PC-3 (cell line): ENCODE data around the gene CHST3. TPM values are rescaled to one million over a fixed set of nuclear protein-coding genes. Genes with fewer than 3 reads are reported as not detected.
"Not testable (repeated sequence)": the region's sequence is repeated elsewhere in the genome, so short reads cannot be mapped to it uniquely, and the experiment has no call there.

ENCODE experiments used
- ATAC-seq: fragments of 200-7000 bp; cut with Tn5 transposase; 2 replicates; pipeline ENCODE4 v1.9.1; 2020; ENCODE audit warnings: mild to moderate bottlenecking, moderate library complexity
- BruUV-seq: library from RNA; stranded (reverse); fragments of 400-500 nt; replicated peaks from 2 replicates; lab custom pipeline; 2021; lab: Mats Ljungman, UMichigan
- CTCF ChIA-PET: fragments of 300-600 bp; sonication (Branson Sonifier 250); formaldehyde crosslinking; loops from one replicate; lab custom pipeline; 2022; ENCODE audit warnings: antibody characterized with exemption; lab: Charles Lee
- POLR2A ChIA-PET: fragments of 300-600 bp; sonication (Branson Sonifier 250); formaldehyde crosslinking; loops from one replicate; lab custom pipeline; 2022; ENCODE audit warnings: antibody characterized with exemption; ENCODE audit not compliant: unreplicated experiment; lab: Charles Lee
- DNase-seq: peaks from one replicate; pipeline ENCODE4 v3.0.0-alpha.2; 2015
- H2AFZ ChIP-seq: fragments of 300-600 bp; sonication (generic); 2 replicates; pipeline ENCODE4 v1.6.0; 2016; ENCODE audit warnings: antibody characterized with exemption, low read length
- H3F3A ChIP-seq: fragments of 300-600 bp; sonication (generic); one replicate; pipeline ENCODE4 v1.6.0; 2017; ENCODE audit warnings: antibody characterized with exemption, low read length, control low read depth, mild to moderate bottlenecking; ENCODE audit not compliant: unreplicated experiment
- H3K27ac ChIP-seq: fragments of 300-600 bp; sonication (generic); 2 replicates; pipeline ENCODE4 v1.5.1; 2016; ENCODE audit warnings: mild to moderate bottlenecking, low read length
- H3K27me3 ChIP-seq: fragments of 300-600 bp; sonication (generic); 2 replicates; pipeline ENCODE4 v1.6.1; 2016; ENCODE audit warnings: low read length, mixed read lengths
- H3K36me3 ChIP-seq: fragments of 300-600 bp; sonication (generic); 2 replicates; pipeline ENCODE4 v1.6.1; 2016; ENCODE audit warnings: low read depth, mixed run types, low read length, mixed read lengths
- H3K4me1 ChIP-seq: fragments of 300-600 bp; sonication (generic); 2 replicates; pipeline ENCODE4 v1.5.1; 2016; ENCODE audit warnings: low read length; ENCODE audit not compliant: insufficient read depth
- H3K4me2 ChIP-seq: fragments of 300-600 bp; sonication (generic); 2 replicates; pipeline ENCODE4 v1.6.0; 2016; ENCODE audit warnings: low read length
- H3K4me3 ChIP-seq: fragments of 300-600 bp; sonication (generic); 2 replicates; pipeline ENCODE4 v1.5.1; 2016; ENCODE audit warnings: mild to moderate bottlenecking, low read length, mixed read lengths
- H3K79me2 ChIP-seq: fragments of 300-600 bp; sonication (generic); 2 replicates; pipeline ENCODE4 v1.6.1; 2017; ENCODE audit warnings: low read length, mixed read lengths
- H3K9ac ChIP-seq: fragments of 300-600 bp; sonication (generic); 2 replicates; pipeline ENCODE4 v1.6.0; 2016; ENCODE audit warnings: mild to moderate bottlenecking, low read length
- H3K9me2 ChIP-seq: fragments of 300-600 bp; sonication (generic); replicated peaks from 2 replicates; pipeline ENCODE4 v1.6.1; 2016; ENCODE audit warnings: mixed run types, low read length, mixed read lengths
- H3K9me3 ChIP-seq: fragments of 300-600 bp; sonication (generic); 2 replicates; pipeline ENCODE4 v1.6.1; 2016; ENCODE audit warnings: low read length, mixed read lengths
- H4K20me1 ChIP-seq: fragments of 300-600 bp; sonication (generic); 2 replicates; pipeline ENCODE4 v1.6.1; 2016; ENCODE audit warnings: low read length, mixed read lengths
- CTCF ChIP-seq: fragments of 300-600 bp; sonication (generic); conservative IDR thresholded peaks from 2 replicates; pipeline ENCODE4 v1.5.1; 2017; ENCODE audit warnings: antibody characterized with exemption, low read depth, mild to moderate bottlenecking, low read length
- EZH2 ChIP-seq: fragments of 300-600 bp; sonication (generic); IDR thresholded peaks from one replicate; pipeline ENCODE4 v1.6.1; 2017; ENCODE audit warnings: antibody characterized with exemption, mild to moderate bottlenecking, low read length; ENCODE audit not compliant: unreplicated experiment
- EZH2phosphoT487 ChIP-seq: fragments of 300-600 bp; sonication (generic); IDR thresholded peaks from 2 replicates; pipeline ENCODE4 v1.6.1; 2018; ENCODE audit warnings: mild to moderate bottlenecking, antibody characterized with exemption, low read length, borderline replicate concordance
- intact Hi-C: fragments of 100-400 bp; cut with micrococcal nuclease; formaldehyde crosslinking; loops from 2 replicates; pipeline ENCODE4 v1.9.0; 2023
- total RNA-seq: library from RNA; depleted of rRNA; stranded (reverse); fragments of >200 nt; gene quantifications from 2 replicates; pipeline ENCODE4 v1.2.3, GENCODE V29; 2014

The CHST3 gene
- total RNA-seq, 1 experiment from 2014 or later, result 12.7 TPM

DNA sequence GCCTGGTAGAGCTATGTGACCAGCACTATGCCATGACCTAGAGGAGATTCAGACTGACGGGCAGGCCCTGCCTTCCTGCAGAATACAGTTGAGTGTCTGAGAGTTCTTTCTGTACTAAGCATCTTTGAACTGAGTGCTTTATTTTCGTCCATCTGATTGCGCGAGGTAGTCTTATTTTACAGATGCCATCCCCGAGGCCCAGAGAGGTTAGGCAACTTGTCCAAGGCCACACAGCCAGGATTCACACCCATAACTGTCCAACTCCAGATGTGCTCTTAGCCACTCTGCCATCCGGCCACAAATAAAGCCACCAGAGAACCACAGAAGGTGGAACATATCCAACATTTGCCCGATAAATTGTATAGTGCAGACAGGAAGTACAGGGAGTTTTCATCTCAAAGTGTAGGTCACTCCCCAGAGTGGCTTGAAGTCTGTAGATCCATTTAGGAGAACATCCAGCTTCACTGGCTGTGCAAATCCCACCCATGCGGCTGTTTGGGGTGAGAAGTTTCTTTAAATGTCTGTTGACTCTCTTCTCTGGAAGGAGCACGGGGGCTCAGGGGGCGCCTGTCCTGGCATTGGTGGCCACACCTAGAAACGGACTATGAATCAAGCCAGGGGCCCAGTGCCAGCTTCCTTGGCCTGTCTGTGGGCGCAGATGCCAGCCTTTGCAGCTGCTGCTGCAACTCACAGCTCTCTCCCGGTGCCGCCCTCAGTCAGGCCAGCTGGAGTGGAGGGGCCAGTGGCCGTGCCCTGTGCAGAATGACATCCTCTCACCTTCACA lies 11.1 kb downstream of the CHST3 start:
- ChIA-PET CTCF (interaction anchor here (1.7 kb wide), 1 partner anchor 79 kb away, joined by 3 read pairs; no protein-coding TSS in a partner anchor), POLR2A (interaction anchor here (0.6 kb wide), 2 partner anchors 19 to 1148 kb away, joined by 3 to 5 read pairs; no protein-coding TSS in a partner anchor)
- intact Hi-C loops, result no loop called here
- ATAC-seq (peak; percentile 64), DNase-seq (peak; percentile 58)
- TF ChIP-seq EZH2 (no peak), CTCF (no peak), EZH2phosphoT487 (no peak)
- BruUV-seq, result no TSS peak
- peak overlapping the region; percentile 89 for H3K27ac ChIP-seq
- no peaks in the 10 kb centered on the region for H4K20me1 ChIP-seq
- peaks cover 6% of the 10 kb centered on the region for H3F3A ChIP-seq
- H3K9me3 ChIP-seq, result no peaks in the 10 kb centered on the region
- H3K9me2 ChIP-seq, result no peaks in the 10 kb centered on the region
- peak overlapping the region; percentile 71 for H3K4me2 ChIP-seq
- peak overlapping the region; percentile 40 for H3K9ac ChIP-seq
- H2AFZ ChIP-seq, result 0 out of 2 replicates have a peak overlapping the region, but pooled peaks have one; percentile 42
- H3K79me2 ChIP-seq, result peaks cover 83% of the 10 kb centered on the region
- no peaks in the 10 kb centered on the region for H3K36me3 ChIP-seq
- peak overlapping the region; percentile 13; the same call in 1 of the 2 replicates for H3K4me3 ChIP-seq
- peaks cover 69% of the 10 kb centered on the region for H3K4me1 ChIP-seq
- H3K27me3 ChIP-seq, result no peaks in the 10 kb centered on the region

GRCh38 chr10:71975871-71976725 lies 11.9 kb downstream of the CHST3 start:
- Histone ChIP-seq H3K9me2 (no peaks in the 10 kb centered on the region), H3K9me3 (no peaks in the 10 kb centered on the region), H3K9ac (peak overlapping the region; percentile 40), H3K4me3 (peak overlapping the region; percentile 13; the same call in 1 of the 2 replicates), H3K79me2 (peaks cover 89% of the 10 kb centered on the region), H2AFZ (peak overlapping the region; percentile 42; the same call in 1 of the 2 replicates), H3F3A (peaks cover 6% of the 10 kb centered on the region), H3K4me2 (peak overlapping the region; percentile 71), H3K4me1 (peaks cover 61% of the 10 kb centered on the region), H3K27me3 (no peaks in the 10 kb centered on the region), H4K20me1 (no peaks in the 10 kb centered on the region), H3K36me3 (no peaks in the 10 kb centered on the region), H3K27ac (peak overlapping the region; percentile 89)
- intact Hi-C loops, result no loop called here
- no peak for TF ChIP-seq EZH2
- no peak for TF ChIP-seq EZH2phosphoT487
- no peak for TF ChIP-seq CTCF
- ChIA-PET POLR2A (interaction anchor here (0.6 kb wide), 1 partner anchor 1149 kb away, joined by 5 read pairs; no protein-coding TSS in a partner anchor), CTCF (interaction anchor here (1.7 kb wide), 1 partner anchor 80 kb away, joined by 3 read pairs; no protein-coding TSS in a partner anchor)
- ATAC-seq (peak; percentile 45), DNase-seq (peak; percentile 72)
- no TSS peak for BruUV-seq

GRCh38 chr10:71977614-71977903 lies 13.4 kb downstream of the CHST3 start:
- ATAC-seq, H3K27ac ChIP-seq, CTCF ChIA-PET, H3K27me3 ChIP-seq, H3K9ac ChIP-seq, H3K9me3 ChIP-seq, H3K9me2 ChIP-seq, intact Hi-C loops, H3K36me3 ChIP-seq, H3K4me2 ChIP-seq, H4K20me1 ChIP-seq, H3K4me3 ChIP-seq, DNase-seq, BruUV-seq, H3F3A ChIP-seq, H2AFZ ChIP-seq, POLR2A ChIA-PET: not testable (repeated sequence)
- Histone ChIP-seq H3K4me1 (peaks cover 46% of the 10 kb centered on the region), H3K79me2 (peaks cover 75% of the 10 kb centered on the region)
